Activated CD4-positive, alpha-beta memory T cell treated with anti-CD3 and anti-CD28 coated beads for 36 hours (primary cell): ENCODE measurements around the gene EVI5. TPM values are rescaled to one million over a fixed set of nuclear protein-coding genes. Genes with fewer than 3 reads are reported as not detected.

Experiments used
- CTCF ChIA-PET: fragments of 350-600 bp; sonication (Branson Sonifier 250); formaldehyde crosslinking; loops from one replicate; lab custom pipeline; 2021; ENCODE audit warnings: antibody characterized with exemption, inconsistent platforms; lab: Charles Lee
- POLR2A ChIA-PET: fragments of 350-600 bp; sonication (Branson Sonifier 250); formaldehyde crosslinking; loops from one replicate; lab custom pipeline; 2021; ENCODE audit warnings: antibody characterized with exemption; lab: Charles Lee
- DNase-seq: peaks from one replicate; pipeline ENCODE4 v3.0.0-alpha.2; 2020
- H3K27ac Mint-ChIP-seq: one replicate; pipeline ENCODE4 v1.8.0; 2021; ENCODE audit warnings: mixed read lengths
- H3K27me3 Mint-ChIP-seq: one replicate; pipeline ENCODE4 v1.8.0; 2021; ENCODE audit warnings: mixed read lengths
- H3K36me3 Mint-ChIP-seq: one replicate; pipeline ENCODE4 v1.8.0; 2021; ENCODE audit warnings: mixed read lengths
- H3K4me1 Mint-ChIP-seq: one replicate; pipeline ENCODE4 v1.8.0; 2021; ENCODE audit warnings: low read depth, mixed read lengths
- H3K4me3 Mint-ChIP-seq: one replicate; pipeline ENCODE4 v1.8.0; 2021; ENCODE audit warnings: mild to moderate bottlenecking, mixed read lengths
- H3K9me3 Mint-ChIP-seq: one replicate; pipeline ENCODE4 v1.8.0; 2021; ENCODE audit warnings: mixed read lengths
- intact Hi-C: fragments of 100-400 bp; cut with micrococcal nuclease; formaldehyde crosslinking; loops from one replicate; pipeline ENCODE4 v1.15.1; 2023
- total RNA-seq, 2 experiments: library from RNA; stranded (reverse); gene quantifications; one replicate each; pipeline ENCODE4 v1.2.3, GENCODE V29; 2021

Gene EVI5
- total RNA-seq, 2 experiments from 2014 or later: 36.0 to 37.2 TPM

DNA sequence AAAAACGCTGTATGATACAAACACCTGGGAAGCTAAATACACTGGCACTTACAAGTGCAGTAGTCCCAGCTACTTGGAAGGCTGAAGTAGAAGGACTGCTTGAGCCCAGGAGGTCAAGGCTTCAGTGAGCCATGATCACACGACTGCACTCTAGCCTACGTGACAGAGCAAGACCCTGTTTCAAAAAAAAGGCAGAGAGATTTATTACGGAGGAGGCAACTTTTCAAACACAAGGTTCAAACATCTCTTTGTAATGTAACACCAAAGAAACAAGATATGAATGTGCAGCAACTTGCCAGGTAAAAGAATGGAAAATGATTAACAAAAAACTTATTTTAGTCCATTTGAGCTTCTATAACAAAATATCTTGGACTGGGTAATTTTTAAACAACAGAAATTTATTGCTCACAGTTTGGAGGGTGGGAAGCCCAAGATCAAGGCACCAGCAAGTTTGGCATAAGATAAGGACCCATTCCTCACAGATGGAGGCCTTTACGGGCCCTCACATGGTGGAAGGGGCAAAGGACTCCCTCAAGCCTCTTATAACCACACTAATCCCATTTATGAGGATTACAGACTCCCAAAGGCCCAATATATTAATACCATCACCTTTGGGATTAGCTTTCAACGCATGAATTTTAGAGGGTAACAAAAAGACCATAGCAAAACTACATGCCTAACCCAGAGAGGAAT is 73.3 kb downstream of the EVI5 start:
- no peak for DNase-seq
- ChIA-PET POLR2A (no interaction called here), CTCF (no interaction called here)
- Mint-ChIP-seq H3K27ac (no peak overlapping the region), H3K9me3 (no peaks in the 10 kb centered on the region), H3K27me3 (peaks cover 7% of the 10 kb centered on the region), H3K4me1 (no peaks in the 10 kb centered on the region), H3K4me3 (no peak overlapping the region), H3K36me3 (no peaks in the 10 kb centered on the region)
- intact Hi-C loops: no loop called here

DNA sequence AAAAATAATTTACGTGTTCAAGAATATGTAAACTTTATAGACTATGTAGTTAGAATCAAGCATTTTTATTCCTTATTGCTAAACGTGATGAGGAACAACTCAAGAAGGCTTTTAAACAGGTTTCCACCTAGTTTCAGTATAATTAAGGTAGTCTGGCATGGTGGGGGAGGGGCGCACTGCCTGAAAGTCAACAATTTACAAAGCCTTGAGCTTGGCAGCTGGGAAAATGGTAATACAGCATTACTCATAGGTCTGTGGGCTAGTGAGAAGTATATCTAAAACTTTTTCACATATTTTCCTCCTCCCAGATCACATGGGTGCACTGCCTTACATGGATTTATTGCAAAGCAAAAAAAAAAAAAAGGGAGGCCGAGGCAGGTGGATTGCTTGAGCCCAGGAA is 75.2 kb downstream of the EVI5 start:
- H3K4me3 Mint-ChIP-seq: no peak overlapping the region
- H3K4me1 Mint-ChIP-seq: no peaks in the 10 kb centered on the region
- H3K27me3 Mint-ChIP-seq: no peaks in the 10 kb centered on the region
- H3K36me3 Mint-ChIP-seq: no peaks in the 10 kb centered on the region
- no peaks in the 10 kb centered on the region for H3K9me3 Mint-ChIP-seq
- no peak overlapping the region for H3K27ac Mint-ChIP-seq
- DNase-seq: no peak
- CTCF ChIA-PET: no interaction called here
- POLR2A ChIA-PET: no interaction called here
- intact Hi-C loops: no loop called here

DNA sequence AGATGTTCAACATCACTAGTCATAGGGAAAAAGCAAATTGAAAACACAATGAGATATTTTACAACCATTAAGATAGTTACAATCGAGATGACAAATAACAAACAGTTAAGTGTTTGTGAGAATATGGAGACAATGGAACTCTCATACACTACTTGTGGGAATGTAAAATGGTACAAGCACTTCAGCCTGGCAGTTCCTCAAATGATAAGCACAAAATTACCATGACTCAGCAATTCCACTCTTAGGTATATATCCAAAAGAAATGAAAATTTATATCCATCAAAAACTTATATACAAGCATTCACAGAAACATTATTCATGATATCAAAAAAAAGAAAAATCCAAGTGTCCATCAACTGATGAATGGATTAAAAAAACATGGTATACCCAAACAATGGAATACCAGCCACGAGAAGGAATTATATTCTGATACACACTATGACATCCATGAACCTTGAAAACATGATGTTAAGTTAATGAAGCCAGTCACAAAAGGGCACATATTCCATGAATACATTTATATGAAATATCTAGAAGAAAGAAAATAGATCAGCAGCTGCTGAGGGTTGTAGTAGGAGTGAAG is 76.4 kb downstream of the EVI5 start:
- H3K4me1 Mint-ChIP-seq: no peaks in the 10 kb centered on the region
- H3K9me3 Mint-ChIP-seq: no peaks in the 10 kb centered on the region
- ChIA-PET CTCF (no interaction called here), POLR2A (no interaction called here)
- no peak overlapping the region for H3K27ac Mint-ChIP-seq
- intact Hi-C loops: no loop called here
- no peaks in the 10 kb centered on the region for H3K36me3 Mint-ChIP-seq
- H3K4me3 Mint-ChIP-seq: no peak overlapping the region
- DNase-seq: no peak
- no peaks in the 10 kb centered on the region for H3K27me3 Mint-ChIP-seq

DNA sequence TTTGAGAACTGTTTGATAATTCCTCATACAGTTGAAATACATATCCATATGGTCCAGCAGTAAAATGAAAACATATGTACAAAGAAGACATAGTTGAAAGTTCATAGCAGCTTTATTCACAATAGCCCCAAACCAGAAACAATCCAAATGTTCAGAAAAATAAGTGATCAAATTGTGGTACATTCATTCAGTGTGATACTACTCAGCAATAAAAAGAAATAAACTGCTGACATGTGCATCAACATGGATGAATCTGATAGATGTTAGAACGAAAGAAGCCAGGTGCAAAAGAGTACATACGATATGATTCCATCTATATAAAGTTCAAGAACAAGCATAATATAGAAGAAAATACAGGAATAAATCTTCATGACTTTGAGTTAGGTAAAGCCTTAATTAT is 77.2 kb downstream of the EVI5 start:
- ChIA-PET CTCF (no interaction called here), POLR2A (no interaction called here)
- no peaks in the 10 kb centered on the region for H3K36me3 Mint-ChIP-seq
- H3K27me3 Mint-ChIP-seq: no peaks in the 10 kb centered on the region
- H3K4me3 Mint-ChIP-seq: no peak overlapping the region
- intact Hi-C loops: no loop called here
- H3K27ac Mint-ChIP-seq: no peak overlapping the region
- no peak for DNase-seq
- H3K9me3 Mint-ChIP-seq: no peaks in the 10 kb centered on the region
- H3K4me1 Mint-ChIP-seq: no peaks in the 10 kb centered on the region

DNA sequence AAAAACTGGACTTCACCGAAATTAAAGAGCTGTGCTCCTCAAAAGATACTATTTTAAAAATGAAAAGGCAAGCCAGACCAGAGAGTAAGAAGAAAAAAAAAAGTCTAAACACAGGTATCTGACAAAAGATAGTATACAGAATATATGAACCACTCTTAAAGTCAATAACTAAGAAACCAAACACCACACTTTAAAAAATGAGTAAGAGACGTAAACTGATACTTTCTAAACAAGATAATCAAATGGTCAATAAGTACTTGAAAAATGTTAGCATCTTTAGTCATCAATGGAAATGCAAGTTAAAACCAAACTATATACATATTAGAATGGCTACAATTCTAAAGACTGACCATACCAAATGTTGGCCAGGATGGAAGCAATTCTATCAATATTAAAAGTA is 77.6 kb downstream of the EVI5 start:
- Mint-ChIP-seq H3K27ac (no peak overlapping the region), H3K9me3 (no peaks in the 10 kb centered on the region), H3K27me3 (no peaks in the 10 kb centered on the region), H3K4me1 (no peaks in the 10 kb centered on the region), H3K36me3 (no peaks in the 10 kb centered on the region), H3K4me3 (no peak overlapping the region)
- POLR2A ChIA-PET: no interaction called here
- CTCF ChIA-PET: no interaction called here
- intact Hi-C loops: no loop called here
- DNase-seq: no peak

DNA sequence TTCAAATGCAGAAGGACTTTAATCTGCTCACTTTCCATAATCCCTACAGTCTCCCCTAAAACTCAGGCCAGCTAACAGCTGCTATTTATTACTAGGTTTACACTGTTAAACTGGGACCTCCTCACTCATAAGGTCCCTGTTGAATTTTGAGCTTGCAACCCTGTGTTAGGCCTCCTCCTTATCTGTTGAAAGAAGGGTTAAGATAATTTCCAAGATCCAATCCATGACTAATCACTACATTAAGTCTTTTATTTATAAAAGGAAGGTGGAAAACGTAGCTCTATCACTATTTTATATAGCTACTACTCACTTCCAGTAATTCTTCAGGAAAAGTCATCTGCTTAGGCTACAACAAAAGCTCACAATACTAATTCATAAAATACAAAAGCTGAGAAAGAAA is 79.5 kb downstream of the EVI5 start:
- CTCF ChIA-PET: no interaction called here
- no peaks in the 10 kb centered on the region for H3K36me3 Mint-ChIP-seq
- no peak for DNase-seq
- no peaks in the 10 kb centered on the region for H3K9me3 Mint-ChIP-seq
- no peaks in the 10 kb centered on the region for H3K27me3 Mint-ChIP-seq
- intact Hi-C loops: no loop called here
- no peaks in the 10 kb centered on the region for H3K4me1 Mint-ChIP-seq
- POLR2A ChIA-PET: no interaction called here
- no peak overlapping the region for H3K4me3 Mint-ChIP-seq
- H3K27ac Mint-ChIP-seq: no peak overlapping the region

DNA sequence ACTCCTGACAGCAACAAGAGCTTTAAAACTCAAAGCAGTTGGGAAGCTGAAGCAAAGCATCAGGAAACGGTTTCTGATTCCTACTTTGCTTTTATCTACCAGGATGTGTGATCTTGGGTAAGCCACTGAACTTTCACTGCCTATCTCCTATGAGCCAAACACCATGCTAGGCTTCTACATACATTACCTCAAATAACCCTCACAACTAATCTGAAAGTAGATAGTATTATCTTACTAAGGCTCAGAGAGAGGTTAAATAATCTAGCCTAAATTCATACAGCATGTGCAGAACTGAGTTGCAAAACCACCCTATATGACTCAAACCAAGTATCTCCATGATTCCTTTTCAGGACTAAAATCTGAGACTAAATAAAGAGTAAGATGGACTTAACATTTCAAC is 83.8 kb downstream of the EVI5 start:
- Mint-ChIP-seq H3K4me3 (no peak overlapping the region), H3K4me1 (no peaks in the 10 kb centered on the region), H3K36me3 (no peaks in the 10 kb centered on the region), H3K9me3 (no peaks in the 10 kb centered on the region), H3K27me3 (no peaks in the 10 kb centered on the region), H3K27ac (no peak overlapping the region)
- no peak for DNase-seq
- intact Hi-C loops: no loop called here
- CTCF ChIA-PET: no interaction called here
- POLR2A ChIA-PET: no interaction called here

DNA sequence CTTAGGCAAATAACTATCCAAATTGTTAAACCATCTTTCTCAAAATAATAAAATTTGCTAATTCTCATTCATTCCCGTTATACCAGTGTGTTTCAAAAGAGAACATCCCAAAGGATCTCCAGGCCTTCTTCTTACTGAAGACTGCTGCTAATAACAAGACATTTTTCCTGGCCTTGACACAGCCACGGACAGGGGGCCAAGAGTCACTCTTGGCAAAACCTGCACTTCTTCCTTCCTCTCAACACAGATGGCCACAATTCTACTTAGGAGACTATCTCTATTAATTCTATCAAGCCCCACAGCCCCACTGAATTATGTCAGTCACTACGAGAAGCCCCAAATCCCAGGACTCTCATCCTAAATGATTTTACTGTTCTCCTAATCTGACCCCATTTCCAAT is 86.0 kb downstream of the EVI5 start:
- no peaks in the 10 kb centered on the region for H3K9me3 Mint-ChIP-seq
- H3K36me3 Mint-ChIP-seq: no peaks in the 10 kb centered on the region
- intact Hi-C loops: no loop called here
- no peak overlapping the region for H3K27ac Mint-ChIP-seq
- ChIA-PET CTCF (no interaction called here), POLR2A (no interaction called here)
- H3K27me3 Mint-ChIP-seq: no peaks in the 10 kb centered on the region
- no peak for DNase-seq
- no peak overlapping the region for H3K4me3 Mint-ChIP-seq
- no peaks in the 10 kb centered on the region for H3K4me1 Mint-ChIP-seq

DNA sequence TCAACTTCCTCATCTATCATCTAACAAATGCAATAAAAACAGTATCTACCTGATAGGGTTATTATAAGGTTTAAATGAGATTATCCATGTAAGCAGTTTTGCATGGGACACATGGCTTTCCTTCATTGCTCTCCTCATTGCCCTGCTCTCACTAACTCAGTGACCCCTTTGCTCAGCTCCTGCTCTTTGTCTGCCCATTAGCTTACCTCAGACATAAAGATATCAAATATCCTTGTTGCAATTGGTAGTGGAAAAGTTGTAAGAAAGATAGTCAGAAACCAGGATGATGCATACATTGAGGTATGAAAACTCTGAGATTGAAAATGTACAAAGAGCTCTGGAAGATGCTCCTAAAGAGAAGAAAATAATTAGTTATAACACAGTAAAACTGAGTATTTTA is 89.8 kb downstream of the EVI5 start:
- H3K36me3 Mint-ChIP-seq: no peaks in the 10 kb centered on the region
- no peak overlapping the region for H3K27ac Mint-ChIP-seq
- intact Hi-C loops: no loop called here
- no peak overlapping the region for H3K4me3 Mint-ChIP-seq
- CTCF ChIA-PET: no interaction called here
- POLR2A ChIA-PET: no interaction called here
- no peaks in the 10 kb centered on the region for H3K9me3 Mint-ChIP-seq
- DNase-seq: no peak
- no peaks in the 10 kb centered on the region for H3K27me3 Mint-ChIP-seq
- H3K4me1 Mint-ChIP-seq: peaks cover 8% of the 10 kb centered on the region

DNA sequence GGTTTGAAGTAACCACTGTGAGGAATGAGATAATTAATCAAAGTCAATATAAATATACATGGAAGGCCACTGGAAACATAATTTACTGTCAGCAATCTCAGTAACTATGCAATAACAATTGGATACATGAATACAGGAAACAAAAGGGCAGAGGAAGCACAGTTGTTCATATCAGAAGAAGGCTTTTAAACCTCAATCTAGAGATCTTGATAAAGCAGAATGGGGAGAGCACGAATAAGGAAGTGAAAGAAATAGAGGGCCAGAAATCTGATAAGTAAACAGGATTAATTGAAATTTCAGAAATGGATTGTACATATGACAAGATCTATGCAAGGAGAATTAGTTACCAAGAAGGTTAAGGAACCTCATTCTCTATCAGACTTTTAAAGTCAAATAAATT is 93.0 kb downstream of the EVI5 start:
- Mint-ChIP-seq H3K9me3 (peaks cover under 1% of the 10 kb centered on the region), H3K36me3 (no peaks in the 10 kb centered on the region), H3K4me3 (no peak overlapping the region), H3K27ac (no peak overlapping the region), H3K4me1 (peaks cover 8% of the 10 kb centered on the region), H3K27me3 (no peaks in the 10 kb centered on the region)
- intact Hi-C loops: no loop called here
- ChIA-PET POLR2A (no interaction called here), CTCF (no interaction called here)
- no peak for DNase-seq

DNA sequence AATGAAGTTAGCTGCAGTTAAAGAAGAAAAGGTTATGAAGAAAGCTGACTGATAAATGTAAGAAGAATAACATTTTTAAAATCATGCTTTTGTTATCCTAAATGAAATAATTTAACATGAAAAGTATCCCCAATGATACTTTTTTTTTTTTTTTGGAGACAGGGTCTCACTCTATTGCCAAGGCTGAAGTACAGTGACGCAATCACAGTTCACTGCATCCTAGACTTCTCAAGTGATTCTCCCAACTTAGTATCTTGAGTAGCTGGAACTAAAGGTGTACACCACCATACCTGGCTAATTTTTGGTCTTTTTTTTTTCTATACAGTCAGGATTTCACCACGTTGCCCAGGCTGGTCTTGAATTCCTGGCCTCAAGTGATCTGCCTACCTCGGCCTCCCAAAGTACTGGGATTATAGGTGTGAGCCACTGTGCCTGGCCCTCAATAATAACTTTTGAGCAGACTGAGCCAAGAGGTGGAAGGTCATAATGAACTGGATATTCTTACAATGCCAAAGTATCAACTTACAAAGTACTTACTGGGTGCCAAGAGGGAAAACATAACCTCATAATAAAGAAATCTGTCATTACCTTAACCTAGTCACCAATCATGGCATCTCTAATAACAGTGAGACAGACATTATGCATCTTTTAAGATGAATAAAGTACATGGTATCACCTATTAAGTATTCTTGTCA is 94.5 kb downstream of the EVI5 start:
- Mint-ChIP-seq H3K27ac (no peak overlapping the region), H3K4me3 (no peak overlapping the region), H3K36me3 (no peaks in the 10 kb centered on the region), H3K27me3 (no peaks in the 10 kb centered on the region), H3K9me3 (peaks cover 5% of the 10 kb centered on the region), H3K4me1 (peaks cover 8% of the 10 kb centered on the region)
- ChIA-PET POLR2A (no interaction called here), CTCF (interaction anchor here (0.6 kb wide), 2 partner anchors 277 to 1271 kb away, joined by 3 to 4 read pairs; no protein-coding TSS in a partner anchor)
- no peak for DNase-seq
- intact Hi-C loops: no loop called here

DNA sequence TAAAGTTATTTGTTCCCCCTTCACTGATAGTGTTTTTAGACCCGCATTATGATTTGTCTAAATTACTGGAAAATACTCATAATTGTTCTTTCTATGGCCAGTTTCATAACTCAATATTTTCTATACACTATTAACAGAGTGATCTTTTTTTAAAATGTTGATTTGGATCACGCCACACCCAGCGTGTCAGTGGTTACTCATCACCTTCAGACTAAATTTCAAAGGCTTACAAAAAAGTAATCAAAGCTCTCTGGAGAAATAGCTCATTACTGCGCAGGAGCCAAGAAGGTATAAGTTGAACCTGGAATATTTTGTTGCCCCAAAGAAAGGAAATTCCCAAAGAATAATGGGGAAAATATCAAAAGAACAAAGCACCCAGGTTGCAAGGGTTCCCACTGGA is 104.9 kb downstream of the EVI5 start:
- Mint-ChIP-seq H3K27ac (no peak overlapping the region), H3K36me3 (no peaks in the 10 kb centered on the region), H3K9me3 (no peaks in the 10 kb centered on the region), H3K4me1 (no peaks in the 10 kb centered on the region), H3K4me3 (no peak overlapping the region), H3K27me3 (peaks cover 5% of the 10 kb centered on the region)
- ChIA-PET CTCF (interaction anchor here (0.6 kb wide), 1 partner anchor 1550 kb away, joined by 3 read pairs; no protein-coding TSS in a partner anchor), POLR2A (no interaction called here)
- no peak for DNase-seq
- intact Hi-C loops: no loop called here

DNA sequence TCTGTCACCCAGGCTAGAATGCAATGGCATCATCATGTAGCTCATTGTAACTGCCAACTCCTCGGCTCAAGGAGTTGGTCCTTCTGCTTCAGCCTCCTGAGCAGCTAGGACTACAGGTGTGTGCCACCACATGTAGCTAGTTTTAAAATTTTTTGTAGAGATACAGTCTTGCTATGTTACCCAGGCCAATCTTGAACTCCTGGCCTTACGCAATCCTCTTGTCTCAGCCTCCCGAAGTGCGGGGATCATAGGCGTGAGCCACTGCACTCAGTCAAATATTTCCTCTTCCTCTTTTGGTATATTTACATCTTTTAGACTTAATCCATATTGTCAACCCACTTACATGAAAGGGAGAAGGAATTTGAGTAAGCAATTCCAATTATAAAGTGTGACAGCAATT is 121.1 kb downstream of the EVI5 start:
- Mint-ChIP-seq H3K36me3 (no peaks in the 10 kb centered on the region), H3K9me3 (no peaks in the 10 kb centered on the region), H3K27ac (no peak overlapping the region), H3K4me1 (no peaks in the 10 kb centered on the region), H3K4me3 (no peak overlapping the region), H3K27me3 (no peaks in the 10 kb centered on the region)
- POLR2A ChIA-PET: no interaction called here
- CTCF ChIA-PET: no interaction called here
- no peak for DNase-seq
- intact Hi-C loops: no loop called here
